Measurements from ENCODE around the gene EMD. TPM values are rescaled to one million over a fixed set of nuclear protein-coding genes. Genes with fewer than 3 reads are reported as not detected.
A peak's percentile ranks its signal among the peaks of the same experiment; 100 is the strongest.
"Not testable (repeated sequence)": the region's sequence is repeated elsewhere in the genome, so short reads cannot be mapped to it uniquely, and the experiment has no call there.

The EMD gene
- total RNA-seq, 1 experiment from 2014 or later: 19.5 TPM

DNA sequence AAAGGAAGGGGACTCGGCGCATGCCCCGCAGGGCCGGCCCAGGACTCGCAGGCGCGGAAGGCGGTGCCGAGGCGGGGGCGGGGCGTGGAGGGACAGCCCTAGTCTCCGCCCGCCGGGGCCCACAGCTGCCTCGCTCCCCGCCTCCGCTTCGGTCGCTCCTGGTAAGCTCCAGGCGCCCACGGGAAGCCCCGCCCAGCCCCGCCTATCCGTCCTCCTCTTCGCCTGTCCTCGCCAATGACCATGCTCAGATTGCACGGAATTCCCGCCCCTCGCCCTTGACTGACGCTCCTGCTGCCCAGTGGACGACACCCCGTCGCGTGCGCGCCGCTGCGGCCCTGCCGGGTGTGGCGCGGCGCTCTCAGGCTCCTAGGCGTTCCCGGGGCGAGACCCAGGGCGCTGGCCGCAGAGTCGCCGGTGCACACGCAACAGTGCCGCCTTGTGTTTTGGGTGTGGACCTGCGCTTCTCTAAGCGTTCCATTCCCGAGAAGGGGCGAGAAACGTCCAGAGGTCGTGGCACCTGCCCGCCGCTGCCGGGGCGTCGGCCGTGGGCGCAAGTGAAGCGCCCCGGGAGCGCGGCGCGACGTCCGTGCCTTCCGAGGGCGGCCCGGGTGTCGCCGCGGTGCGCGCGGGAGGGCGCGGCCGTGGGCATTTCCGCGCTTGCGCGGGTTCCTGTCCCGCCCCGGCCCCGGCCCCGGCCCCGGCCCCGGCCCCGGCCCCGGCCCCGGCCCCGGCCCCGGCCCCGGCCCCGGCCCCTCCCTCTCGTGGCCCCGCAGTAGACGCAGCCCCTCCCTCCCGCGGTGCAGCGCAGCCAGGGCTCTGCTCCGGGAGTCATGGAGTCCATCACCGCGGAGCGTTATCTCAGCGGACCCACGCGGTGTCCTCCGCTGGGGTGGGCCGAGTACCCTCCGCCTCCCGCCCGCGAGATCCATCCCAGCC is 11.0 kb downstream of the EMD start:
- H2AFZ ChIP-seq (ENCODE audit: low read length); H3K27ac ChIP-seq (ENCODE audit: low read length): not testable (repeated sequence)

DNA sequence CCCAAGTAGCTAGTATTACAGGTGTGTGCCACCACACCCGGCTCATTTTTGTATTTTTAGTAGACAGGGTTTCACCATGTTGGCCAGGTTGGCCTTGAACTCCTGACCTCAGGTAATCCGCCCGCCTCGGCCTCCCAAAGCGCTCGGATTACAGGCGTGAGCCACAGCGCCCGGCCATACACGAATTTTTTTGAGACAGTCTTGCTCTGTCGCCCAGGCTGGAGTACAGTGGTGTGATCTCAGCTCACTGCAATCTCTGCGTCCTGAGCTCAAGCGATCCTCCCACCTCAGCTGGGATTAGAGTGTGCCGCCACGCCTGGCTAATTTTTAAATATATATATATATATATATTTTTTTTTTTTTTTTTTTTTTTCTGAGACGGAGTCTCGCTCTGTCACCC is 17.3 kb downstream of the EMD start:
- not testable (repeated sequence) for H3K27ac ChIP-seq (ENCODE audit: low read length); DNase-seq; H3K27me3 ChIP-seq (ENCODE audit: low read length); H3K9me3 ChIP-seq (ENCODE audit: low read length); H2AFZ ChIP-seq (ENCODE audit: low read length); H3K4me3 ChIP-seq (ENCODE audit: low read length); H3K9me2 ChIP-seq (replicated peaks; ENCODE audit: insufficient read depth, low read length); H3K9ac ChIP-seq (ENCODE audit: low read length); H3K4me2 ChIP-seq (ENCODE audit: low read depth, low read length, poor library complexity, severe bottlenecking); H4K20me1 ChIP-seq (ENCODE audit: insufficient read depth, low read depth, low read length)
- Histone ChIP-seq H3K36me3 (ENCODE audit: insufficient read depth, low read length) (peaks cover 15% of the 10 kb centered on the region), H3K4me1 (ENCODE audit: low read length) (peaks cover 15% of the 10 kb centered on the region), H3K79me2 (ENCODE audit: low read length) (peaks cover 14% of the 10 kb centered on the region; the same call in 1 of the 2 replicates)

More for the DNA sequence above, 11.0 kb downstream of the EMD start:
- H3K9me2 ChIP-seq (replicated peaks; ENCODE audit: insufficient read depth, low read length); H3K4me2 ChIP-seq (ENCODE audit: low read depth, low read length, poor library complexity, severe bottlenecking); DNase-seq; H3K27me3 ChIP-seq (ENCODE audit: low read length); H3K4me1 ChIP-seq (ENCODE audit: low read length); H3K4me3 ChIP-seq (ENCODE audit: low read length); H4K20me1 ChIP-seq (ENCODE audit: insufficient read depth, low read depth, low read length); H3K9ac ChIP-seq (ENCODE audit: low read length); H3K36me3 ChIP-seq (ENCODE audit: insufficient read depth, low read length); H3K79me2 ChIP-seq (ENCODE audit: low read length); H3K9me3 ChIP-seq (ENCODE audit: low read length): not testable (repeated sequence)

DNA sequence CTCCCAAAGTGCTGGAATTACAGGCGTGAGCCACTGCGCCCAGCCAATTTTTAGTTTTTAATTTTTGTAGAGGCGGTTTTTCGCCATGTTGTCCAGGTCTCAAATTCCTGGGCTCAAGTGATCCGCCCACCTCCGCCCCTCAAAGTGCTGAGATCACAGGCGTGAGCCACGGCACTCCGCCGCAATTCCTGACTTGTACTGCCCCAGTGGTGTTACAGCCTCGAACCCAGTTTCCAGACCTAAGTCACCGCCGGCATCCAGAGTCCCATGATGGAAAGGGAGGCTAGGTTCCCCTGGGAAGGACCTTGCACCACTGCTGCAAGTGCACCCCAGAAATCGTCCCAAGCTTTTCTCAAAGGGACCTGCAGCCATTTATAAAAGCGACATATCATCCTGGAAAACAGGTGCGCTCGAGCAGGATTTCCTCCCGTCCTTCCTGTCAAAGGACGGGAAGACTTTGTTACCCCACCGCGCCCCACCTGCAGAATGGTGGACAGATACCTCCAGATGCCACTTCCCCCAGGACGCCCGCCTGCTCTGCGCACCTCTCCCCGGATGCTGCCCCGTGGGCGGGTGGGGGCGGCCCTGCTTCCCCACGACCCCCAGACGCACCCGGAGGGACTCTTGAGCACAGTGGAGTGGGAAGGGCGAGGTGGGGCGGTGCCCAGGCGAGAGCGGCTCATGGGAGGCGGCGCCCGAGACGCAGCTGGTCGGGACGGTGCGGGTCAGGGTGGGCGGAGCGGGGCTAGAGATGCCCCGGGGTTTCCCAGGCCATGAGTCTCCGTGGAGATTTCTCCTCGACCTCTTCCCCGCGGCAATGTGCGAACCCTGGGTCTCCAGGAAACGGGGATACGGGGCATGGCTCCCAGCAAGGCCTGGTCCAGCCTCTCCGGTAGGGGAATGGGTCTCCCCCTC is 18.1 kb downstream of the EMD start:
- H3K4me3 ChIP-seq (ENCODE audit: low read length): peak overlapping the region; percentile 82
- peak overlapping the region; percentile 78 for H3K4me2 ChIP-seq (ENCODE audit: low read depth, low read length, poor library complexity, severe bottlenecking)
- peak; percentile 86 for DNase-seq
- no peak overlapping the region for H2AFZ ChIP-seq (ENCODE audit: low read length)
- no peaks in the 10 kb centered on the region for H3K27me3 ChIP-seq (ENCODE audit: low read length)
- peaks cover 14% of the 10 kb centered on the region; the same call in 1 of the 2 replicates for H3K79me2 ChIP-seq (ENCODE audit: low read length)
- peaks cover 15% of the 10 kb centered on the region for H3K36me3 ChIP-seq (ENCODE audit: insufficient read depth, low read length)
- H4K20me1 ChIP-seq (ENCODE audit: insufficient read depth, low read depth, low read length): no peaks in the 10 kb centered on the region
- H3K27ac ChIP-seq (ENCODE audit: low read length): peak overlapping the region; percentile 94
- H3K9ac ChIP-seq (ENCODE audit: low read length): peak overlapping the region; percentile 96
- no peaks in the 10 kb centered on the region for H3K9me3 ChIP-seq (ENCODE audit: low read length)
- H3K4me1 ChIP-seq (ENCODE audit: low read length): peaks cover 15% of the 10 kb centered on the region
- H3K9me2 ChIP-seq (replicated peaks; ENCODE audit: insufficient read depth, low read length): no peaks in the 10 kb centered on the region

DNA sequence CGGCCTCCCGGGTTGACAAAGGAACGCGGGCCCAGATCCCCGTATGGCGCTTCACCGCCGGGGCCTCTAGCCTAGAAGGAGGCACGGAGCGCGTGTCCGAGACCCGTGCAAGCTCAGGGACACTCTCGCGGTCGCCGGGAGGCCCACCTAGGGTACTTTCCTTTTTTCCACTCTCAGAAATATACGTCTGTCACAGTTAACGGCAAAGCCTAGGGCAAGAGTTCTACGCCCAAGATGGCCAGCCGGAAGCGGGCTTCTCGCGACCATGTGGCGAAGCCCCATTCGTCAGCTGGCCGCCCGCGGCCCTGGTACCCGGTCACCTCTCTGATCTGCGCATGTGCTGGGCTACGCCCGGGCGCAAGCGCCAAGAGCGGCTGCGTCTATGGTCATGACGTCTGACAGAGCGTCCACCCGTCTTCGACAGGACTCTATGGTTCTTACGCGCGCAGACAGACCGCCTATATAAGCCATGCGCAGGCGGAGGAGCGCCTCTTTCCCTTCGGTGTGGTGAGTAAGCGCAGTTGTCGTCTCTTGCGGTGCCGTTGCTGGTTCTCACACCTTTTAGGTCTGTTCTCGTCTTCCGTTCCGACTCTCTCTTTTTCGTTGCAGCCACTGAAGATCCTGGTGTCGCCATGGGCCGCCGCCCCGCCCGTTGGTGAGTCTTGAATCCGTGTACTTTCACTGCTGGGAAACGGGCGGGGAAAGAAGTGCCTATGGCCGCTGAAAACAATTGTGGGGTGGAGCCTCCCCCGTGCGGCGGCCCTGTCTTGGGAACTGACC is 19.0 kb downstream of the EMD start, which contains the start of gene RPL10:
Gene RPL10 (plus strand): TSS at position 490 of the 780 bp plus-strand sequence. CDS start 143 bp downstream, at position 633.
- no peak within 1 kb of the TSS for H2AFZ ChIP-seq (ENCODE audit: low read length)
- H4K20me1 ChIP-seq (ENCODE audit: insufficient read depth, low read depth, low read length): no peaks in the 10 kb centered on the region
- no peaks in the 10 kb centered on the region for H3K9me2 ChIP-seq (replicated peaks; ENCODE audit: insufficient read depth, low read length)
- H3K4me3 ChIP-seq (ENCODE audit: low read length): peak within 1 kb of the TSS; percentile 82
- peaks cover 15% of the 10 kb centered on the region for H3K36me3 ChIP-seq (ENCODE audit: insufficient read depth, low read length)
- H3K27me3 ChIP-seq (ENCODE audit: low read length): no peaks in the 10 kb centered on the region
- H3K9ac ChIP-seq (ENCODE audit: low read length): peak within 1 kb of the TSS; percentile 98
- peak within 1 kb of the TSS; percentile 94 for H3K27ac ChIP-seq (ENCODE audit: low read length)
- H3K79me2 ChIP-seq (ENCODE audit: low read length): peaks cover 14% of the 10 kb centered on the region; the same call in 1 of the 2 replicates
- H3K4me1 ChIP-seq (ENCODE audit: low read length): peaks cover 15% of the 10 kb centered on the region
- DNase-seq: peak; percentile 96
- H3K4me2 ChIP-seq (ENCODE audit: low read depth, low read length, poor library complexity, severe bottlenecking): peak within 1 kb of the TSS; percentile 83
- H3K9me3 ChIP-seq (ENCODE audit: low read length): no peaks in the 10 kb centered on the region

DNA sequence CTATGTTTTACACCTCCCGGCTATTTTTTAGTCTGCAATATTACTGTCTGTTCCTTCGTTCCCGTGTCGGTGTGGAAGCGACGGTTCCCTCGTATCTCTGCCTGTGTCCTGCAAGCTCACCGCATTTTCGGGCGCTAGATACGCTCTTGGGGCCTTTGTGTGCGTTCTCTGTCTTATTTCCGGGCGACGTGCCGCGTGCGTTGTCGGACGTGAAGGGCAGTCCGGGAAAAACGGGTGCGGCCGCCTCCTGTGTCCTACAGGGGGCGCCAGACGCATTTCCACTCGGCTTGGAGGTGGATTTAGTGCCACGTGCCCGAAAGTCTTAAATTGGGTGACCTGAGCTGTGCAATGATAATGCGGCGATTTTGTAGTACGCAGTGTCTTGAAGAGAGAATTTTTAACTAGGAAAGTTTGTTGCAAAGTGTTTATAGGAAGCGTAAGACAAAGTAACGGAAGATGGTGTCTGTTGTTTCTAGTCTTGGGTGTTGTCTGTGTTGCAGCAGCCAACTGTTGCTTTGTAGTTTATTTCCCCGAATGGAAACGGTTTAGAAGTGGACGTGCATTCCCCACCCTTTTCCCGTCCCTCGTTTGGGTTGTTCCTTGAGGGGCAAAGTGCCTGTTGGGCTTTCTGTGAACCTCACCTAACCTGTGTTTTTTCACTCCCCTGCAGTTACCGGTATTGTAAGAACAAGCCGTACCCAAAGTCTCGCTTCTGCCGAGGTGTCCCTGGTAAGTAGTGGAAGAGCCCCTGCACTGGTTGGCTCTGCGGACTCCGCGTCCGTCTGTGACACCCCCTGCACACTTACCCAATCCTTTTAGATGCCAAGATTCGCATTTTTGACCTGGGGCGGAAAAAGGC is 19.8 kb downstream of the EMD start:
- Histone ChIP-seq H3K4me2 (ENCODE audit: low read depth, low read length, poor library complexity, severe bottlenecking) (peak overlapping the region; percentile 83), H3K79me2 (ENCODE audit: low read length) (peaks cover 14% of the 10 kb centered on the region; the same call in 1 of the 2 replicates), H3K9me2 (replicated peaks; ENCODE audit: insufficient read depth, low read length) (no peaks in the 10 kb centered on the region), H3K4me1 (ENCODE audit: low read length) (peaks cover 15% of the 10 kb centered on the region), H2AFZ (ENCODE audit: low read length) (no peak overlapping the region), H3K9me3 (ENCODE audit: low read length) (no peaks in the 10 kb centered on the region), H3K36me3 (ENCODE audit: insufficient read depth, low read length) (peaks cover 15% of the 10 kb centered on the region), H3K9ac (ENCODE audit: low read length) (peak overlapping the region; percentile 98), H3K27me3 (ENCODE audit: low read length) (no peaks in the 10 kb centered on the region), H3K27ac (ENCODE audit: low read length) (peak overlapping the region; percentile 94), H3K4me3 (ENCODE audit: low read length) (peak overlapping the region; percentile 82), H4K20me1 (ENCODE audit: insufficient read depth, low read depth, low read length) (no peaks in the 10 kb centered on the region)
- DNase-seq: peak; percentile 92

DNA sequence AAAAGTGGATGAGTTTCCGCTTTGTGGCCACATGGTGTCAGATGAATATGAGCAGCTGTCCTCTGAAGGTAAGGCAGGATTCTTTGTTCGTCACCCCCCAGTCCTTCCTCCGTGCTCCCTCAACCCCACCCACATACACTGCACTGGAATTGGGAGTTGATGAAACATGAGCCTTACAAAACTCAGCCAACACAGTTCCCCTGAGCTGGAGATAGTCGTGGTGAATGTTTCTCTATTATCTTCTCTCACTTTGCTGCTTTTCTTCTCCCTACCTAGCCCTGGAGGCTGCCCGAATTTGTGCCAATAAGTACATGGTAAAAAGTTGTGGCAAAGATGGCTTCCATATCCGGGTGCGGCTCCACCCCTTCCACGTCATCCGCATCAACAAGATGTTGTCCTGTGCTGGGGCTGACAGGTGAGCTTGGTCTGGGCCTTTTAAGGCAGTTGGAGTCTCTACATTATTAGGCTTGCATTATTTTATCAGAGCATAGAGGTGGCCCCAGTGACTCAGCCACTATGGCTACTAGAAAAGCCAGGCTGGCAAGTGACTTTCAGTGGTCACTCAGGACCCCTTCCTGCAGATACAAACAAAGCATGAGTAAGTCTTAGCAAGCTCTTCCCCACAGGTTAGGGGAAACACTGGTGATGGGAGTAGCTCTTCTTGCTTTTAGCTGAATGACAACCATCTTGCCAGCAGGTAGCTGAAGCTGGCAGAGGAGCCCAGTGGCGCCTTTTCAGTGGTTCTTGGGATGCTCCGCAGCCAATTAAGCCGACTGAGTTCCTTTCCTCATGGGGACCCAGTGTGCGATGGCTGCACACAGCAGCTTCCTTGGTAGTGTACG is 20.7 kb downstream of the EMD start:
- no peaks in the 10 kb centered on the region for H4K20me1 ChIP-seq (ENCODE audit: insufficient read depth, low read depth, low read length)
- H3K4me3 ChIP-seq (ENCODE audit: low read length): peak overlapping the region; percentile 82
- H3K9me2 ChIP-seq (replicated peaks; ENCODE audit: insufficient read depth, low read length): no peaks in the 10 kb centered on the region
- H3K4me2 ChIP-seq (ENCODE audit: low read depth, low read length, poor library complexity, severe bottlenecking): peak overlapping the region; percentile 83
- H3K27me3 ChIP-seq (ENCODE audit: low read length): no peaks in the 10 kb centered on the region
- H3K79me2 ChIP-seq (ENCODE audit: low read length): peaks cover 14% of the 10 kb centered on the region; the same call in 1 of the 2 replicates
- no peaks in the 10 kb centered on the region for H3K9me3 ChIP-seq (ENCODE audit: low read length)
- peak overlapping the region; percentile 98 for H3K9ac ChIP-seq (ENCODE audit: low read length)
- peaks cover 15% of the 10 kb centered on the region for H3K36me3 ChIP-seq (ENCODE audit: insufficient read depth, low read length)
- peaks cover 15% of the 10 kb centered on the region for H3K4me1 ChIP-seq (ENCODE audit: low read length)
- no peak overlapping the region for H2AFZ ChIP-seq (ENCODE audit: low read length)
- peak; percentile 56 for DNase-seq
- peak overlapping the region; percentile 94 for H3K27ac ChIP-seq (ENCODE audit: low read length)
